SK-N-SH (cell line): Measurements from ENCODE around the gene FRMD6. TPM values are rescaled to one million over a fixed set of nuclear protein-coding genes. Genes with fewer than 3 reads are reported as not detected.

Experiments
- CTCF ChIA-PET: fragments of 300-600, 350-600 bp; formaldehyde crosslinking; extraction: SDS; loops from one replicate; lab custom pipeline; 2021; lab: Yijun Ruan, JAX
- POLR2A ChIA-PET: fragments of 350-600 bp; sonication (Branson Sonifier 250); formaldehyde crosslinking; extraction: SDS; loops from one replicate; lab custom pipeline; 2020; ENCODE audit warnings: antibody characterized with exemption, inconsistent platforms; lab: Yijun Ruan, JAX
- DNase-seq: peaks from one replicate; pipeline ENCODE4 v3.0.0; 2012
- H2AFZ ChIP-seq: fragments of 200-600 bp; sonication (generic); 2 replicates; pipeline ENCODE4 v1.8.1; 2016; ENCODE audit warnings: antibody characterized with exemption, mild to moderate bottlenecking, low read depth
- H3F3A ChIP-seq: fragments of 200-600 bp; sonication (generic); replicated peaks from 2 replicates; pipeline ENCODE3; 2016; ENCODE audit warnings: antibody characterized with exemption, mild to moderate bottlenecking; ENCODE audit not compliant: insufficient read depth
- H3K27ac ChIP-seq, 2 experiments: fragments of 200-500 bp in 1 of 2; fragments of 200-600 bp in 1 of 2; sonication (Bioruptor generic) in 1 of 2; sonication (generic), shearing (Covaris generic) in 1 of 2; 2 replicates each; pipeline versions ENCODE4 v1.5.1 to v1.6.1; 2014 to 2016; ENCODE audit warnings: low read depth in 2 of 2, inconsistent platforms in 1 of 2, low read length in 1 of 2, mild to moderate bottlenecking in 1 of 2, mixed read lengths in 1 of 2
- H3K27me3 ChIP-seq: fragments of 200-600 bp; sonication (generic), shearing (Covaris generic); 2 replicates; pipeline ENCODE4 v1.6.1; 2016; ENCODE audit warnings: mixed run types; ENCODE audit not compliant: insufficient read depth
- H3K36me3 ChIP-seq, 2 experiments: fragments of 200-500 bp in 1 of 2; fragments of 200-600 bp in 1 of 2; sonication (Bioruptor generic) in 1 of 2; sonication (generic) in 1 of 2; replicated peaks in 1 of 2; 2 replicates each; pipeline versions ENCODE3 to v1.5.1; 2014 to 2016; ENCODE audit warnings: low read length in 1 of 2, mild to moderate bottlenecking in 1 of 2; ENCODE audit not compliant: insufficient read depth in 2 of 2, control insufficient read depth in 1 of 2
- H3K4me1 ChIP-seq, 2 experiments: fragments of 200-500 bp in 1 of 2; fragments of 200-600 bp in 1 of 2; sonication (Bioruptor generic) in 1 of 2; sonication (generic), shearing (Covaris generic) in 1 of 2; 2 replicates each; pipeline versions ENCODE4 v1.5.1 to v1.6.1; 2014 to 2016; ENCODE audit warnings: low read depth in 1 of 2, low read length in 1 of 2, mixed run types in 1 of 2; ENCODE audit not compliant: insufficient read depth in 2 of 2, control insufficient read depth in 1 of 2
- H3K4me2 ChIP-seq: fragments of 200-600 bp; sonication (generic), shearing (Covaris generic); 2 replicates; pipeline ENCODE4 v1.6.1; 2017; ENCODE audit warnings: mixed run types
- H3K4me3 ChIP-seq, 2 experiments: fragments of 200-500 bp in 1 of 2; fragments of 200-600 bp in 1 of 2; sonication (Bioruptor generic) in 1 of 2; sonication (generic), shearing (Covaris generic) in 1 of 2; 2 replicates each; pipeline versions ENCODE4 v1.5.1 to v1.8.1; 2014 to 2016; ENCODE audit warnings: low read depth in 2 of 2, inconsistent platforms in 1 of 2, low read length in 1 of 2, mild to moderate bottlenecking in 1 of 2, mixed read lengths in 1 of 2, moderate library complexity in 1 of 2
- H3K79me2 ChIP-seq: fragments of 200-600 bp; sonication (generic); 2 replicates; pipeline ENCODE4 v1.8.1; 2017; ENCODE audit warnings: mild to moderate bottlenecking; ENCODE audit not compliant: insufficient read depth
- H3K9ac ChIP-seq: fragments of 200-600 bp; sonication (generic); 2 replicates; pipeline ENCODE4 v1.6.1; 2017; ENCODE audit warnings: mixed run types
- H3K9me2 ChIP-seq: fragments of 200-600 bp; sonication (generic); 2 replicates; pipeline ENCODE4 v1.6.1; 2017; ENCODE audit warnings: mixed run types
- H3K9me3 ChIP-seq: fragments of 200-600 bp; sonication (generic); 2 replicates; pipeline ENCODE4 v1.6.1; 2017; ENCODE audit warnings: mixed run types, mild to moderate bottlenecking, moderate library complexity
- H4K20me1 ChIP-seq: fragments of 200-600 bp; sonication (generic); 2 replicates; pipeline ENCODE4 v1.6.1; 2017; ENCODE audit warnings: mild to moderate bottlenecking, mixed run types; ENCODE audit not compliant: insufficient read depth
- CHD2 ChIP-seq: fragments of 150-350 bp; IDR thresholded peaks from 2 replicates; pipeline ENCODE4 v1.6.1; 2018; ENCODE audit warnings: low read length; ENCODE audit not compliant: partially characterized antibody
- CTCF ChIP-seq: fragments of 200-600 bp; sonication (generic); IDR thresholded peaks from 2 replicates; pipeline ENCODE4 v1.6.1; 2017; ENCODE audit warnings: antibody characterized with exemption, mild to moderate bottlenecking, moderate library complexity
- FOXM1 ChIP-seq: IDR thresholded peaks from 2 replicates; pipeline ENCODE4 v1.4.0; 2012; ENCODE audit warnings: low read depth, mild to moderate bottlenecking
- JUND ChIP-seq: IDR thresholded peaks from 2 replicates; pipeline ENCODE4 v1.4.0; 2012
- MEF2A ChIP-seq: IDR thresholded peaks from 2 replicates; pipeline ENCODE4 v1.4.0; 2012; ENCODE audit warnings: low read depth, borderline replicate concordance
- POLR2AphosphoS5 ChIP-seq: IDR thresholded peaks from 2 replicates; pipeline ENCODE4 v1.6.1; 2012; ENCODE audit warnings: low read depth, low read length
- RCOR1 ChIP-seq: fragments of 150-350 bp; IDR thresholded peaks from 2 replicates; pipeline ENCODE4 v1.6.1; 2017; ENCODE audit warnings: antibody characterized with exemption, low read length
- RXRA ChIP-seq: IDR thresholded peaks from 2 replicates; pipeline ENCODE4 v1.4.0; 2012; ENCODE audit warnings: low read depth, mild to moderate bottlenecking, borderline replicate concordance
- SMC3 ChIP-seq: IDR thresholded peaks from 2 replicates; pipeline ENCODE4 v1.6.1; 2012; ENCODE audit warnings: low read depth, low read length, improper control_type of control experiment
- TCF12 ChIP-seq: IDR thresholded peaks from 2 replicates; pipeline ENCODE4 v1.4.0; 2012
- TEAD4 ChIP-seq: IDR thresholded peaks from 2 replicates; pipeline ENCODE4 v1.4.0; 2012; ENCODE audit warnings: mild to moderate bottlenecking, borderline replicate concordance; ENCODE audit not compliant: insufficient read depth
- ZBTB33 ChIP-seq: IDR thresholded peaks from 2 replicates; pipeline ENCODE4 v1.4.0; 2012; ENCODE audit warnings: low read depth, borderline replicate concordance
- WGBS: methylation state at CpG from one replicate; pipeline ENCODE4 v1.1.6; 2017; ENCODE audit warnings: low lambda C conversion rate; 5-methylcytosine and 5-hydroxymethylcytosine counted together
- polyA plus RNA-seq, 3 experiments: library from polyadenylated mRNA; depleted of rRNA; stranded (reverse); fragments of >200 nt; gene quantifications; 2 replicates each; pipeline ENCODE4 v1.2.3, GENCODE V29; 2012

FRMD6 gene
- polyA plus RNA-seq, 1 of the 3 experiments (the other 2 are of a cell fraction), result 147 TPM

- whole genome bisulfite sequencing, result 97% methylated on average over 3 of the region's 3 CpGs
- H2AFZ ChIP-seq, result no peak overlapping the region
- DNase-seq, result no peak
- peaks cover 42% of the 10 kb centered on the region for H3F3A ChIP-seq
- peaks cover 3 to 18% of the 10 kb centered on the region in 2 experiments for H3K4me1 ChIP-seq
- no peaks in the 10 kb centered on the region for H3K9me3 ChIP-seq
- TF ChIP-seq SMC3 (no peak), RXRA (no peak), RCOR1 (no peak), JUND (no peak), CHD2 (no peak)
- peak overlapping the region in 1 of 2 experiments; percentile 14; a peak in 1 of 4 replicates for H3K27ac ChIP-seq
- H3K36me3 ChIP-seq, result peaks cover 69 to 92% of the 10 kb centered on the region in 2 experiments
- H3K4me2 ChIP-seq, result no peak overlapping the region
- H3K79me2 ChIP-seq, result peaks cover 94% of the 10 kb centered on the region
- no peak overlapping the region for H3K9ac ChIP-seq
- H3K9me2 ChIP-seq, result no peaks in the 10 kb centered on the region
- no peak overlapping the region for H3K4me3 ChIP-seq
- CTCF ChIA-PET, result interaction anchor here (2.7 kb wide), 1 partner anchor 415 kb away, joined by 10 read pairs; no protein-coding TSS in a partner anchor
- no peaks in the 10 kb centered on the region for H3K27me3 ChIP-seq
- POLR2A ChIA-PET, result no interaction called here
- H4K20me1 ChIP-seq, result peaks cover 87% of the 10 kb centered on the region
Measured at GRCh38 chr14:51697848-51698247, 46.1 kb downstream of the FRMD6 start.

DNA sequence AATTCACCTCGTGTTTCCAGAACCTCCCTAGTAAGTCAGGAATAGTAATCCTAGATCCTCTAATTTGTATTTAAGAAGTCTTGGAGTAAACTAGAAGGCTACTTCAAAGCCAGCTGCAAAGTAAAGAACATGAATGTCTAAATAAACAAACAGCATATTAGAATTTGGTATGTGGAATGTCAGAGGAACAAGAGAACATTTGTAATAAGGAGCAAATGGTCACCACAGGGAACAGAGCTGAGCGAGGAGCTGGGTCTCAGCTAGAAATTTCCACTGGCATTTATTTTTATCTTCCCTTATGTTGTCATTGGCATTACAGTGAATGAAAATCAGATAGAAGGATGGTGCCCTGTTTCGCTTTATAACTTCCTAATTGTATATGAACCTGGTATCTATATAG is 50.2 kb downstream of the FRMD6 start:
- Histone ChIP-seq H3K4me1 (peaks cover 4 to 18% of the 10 kb centered on the region in 2 experiments), H3F3A (peaks cover 66% of the 10 kb centered on the region), H3K27ac (peak overlapping the region in 1 of 2 experiments; percentile 22; a peak in 2 of 4 replicates), H3K9ac (no peak overlapping the region), H3K9me2 (no peaks in the 10 kb centered on the region), H3K4me3 (no peak overlapping the region), H2AFZ (no peak overlapping the region), H4K20me1 (peaks cover 92% of the 10 kb centered on the region), H3K4me2 (no peak overlapping the region), H3K36me3 (peaks cover 88 to 97% of the 10 kb centered on the region in 2 experiments), H3K27me3 (no peaks in the 10 kb centered on the region), H3K9me3 (no peaks in the 10 kb centered on the region)
- no peak for DNase-seq
- CTCF ChIA-PET, result interaction anchor here (0.8 kb wide), 1 partner anchor 9 kb away, joined by 5 read pairs; no protein-coding TSS in a partner anchor
- POLR2A ChIA-PET, result no interaction called here
- TF ChIP-seq CTCF, result no peak
- no peak for TF ChIP-seq ZBTB33
- TF ChIP-seq TEAD4, result no peak
- TF ChIP-seq FOXM1, result no peak
- no peak for TF ChIP-seq TCF12
- TF ChIP-seq POLR2AphosphoS5, result no peak; the same call in 1 of the 2 replicates
- TF ChIP-seq CHD2, result no peak
- no peak for TF ChIP-seq MEF2A
- TF ChIP-seq, all 33 proteins: peak for 0
- 93% methylated on average over 3 of the region's 3 CpGs for WGBS
- H3K79me2 ChIP-seq, result peaks cover 94% of the 10 kb centered on the region
